ENCODE measurements around the gene PCP4.

The PCP4 gene

GRCh38 chr21:39958731-39959130 lies 91.5 kb downstream of the PCP4 start:
- no peak for TF ChIP-seq POLR2A (IDR thresholded peaks at IDR 0.05; ENCODE audit: low read depth, low read length)
- no peak for TF ChIP-seq POLR2AphosphoS5 (IDR thresholded peaks at IDR 0.05; ENCODE audit: low read depth, low read length)
- TF ChIP-seq TAF1 (IDR thresholded peaks at IDR 0.05; ENCODE audit: borderline replicate concordance, low read depth, low read length) = no peak
- FAIRE-seq (no peak), DNase-seq (ENCODE audit: insufficient read length) (no peak)

- DNase-seq (ENCODE audit: insufficient read length) (no peak), FAIRE-seq (no peak)
- no peak for TF ChIP-seq TAF1 (IDR thresholded peaks at IDR 0.05; ENCODE audit: borderline replicate concordance, low read depth, low read length)
- no peak for TF ChIP-seq POLR2AphosphoS5 (IDR thresholded peaks at IDR 0.05; ENCODE audit: low read depth, low read length)
Measured at GRCh38 chr21:39961251-39961650, 94.0 kb downstream of the PCP4 start.

GRCh38 chr21:39965026-39965425 lies 97.8 kb downstream of the PCP4 start:
- DNase-seq (ENCODE audit: insufficient read length) (no peak), FAIRE-seq (no peak)
- TF ChIP-seq TAF1 (IDR thresholded peaks at IDR 0.05; ENCODE audit: borderline replicate concordance, low read depth, low read length) = no peak
- TF ChIP-seq POLR2AphosphoS5 (IDR thresholded peaks at IDR 0.05; ENCODE audit: low read depth, low read length) = no peak
- no peak for TF ChIP-seq POLR2A (IDR thresholded peaks at IDR 0.05; ENCODE audit: low read depth, low read length)

- no peak for DNase-seq (ENCODE audit: insufficient read length)
- FAIRE-seq = no peak
- TF ChIP-seq POLR2AphosphoS5 (IDR thresholded peaks at IDR 0.05; ENCODE audit: low read depth, low read length) = no peak
- TF ChIP-seq POLR2A (IDR thresholded peaks at IDR 0.05; ENCODE audit: low read depth, low read length) = no peak
- TF ChIP-seq TAF1 (IDR thresholded peaks at IDR 0.05; ENCODE audit: borderline replicate concordance, low read depth, low read length) = no peak
Measured at GRCh38 chr21:39966786-39967185, 99.5 kb downstream of the PCP4 start.

GRCh38 chr21:39968010-39968409 lies 100.8 kb downstream of the PCP4 start:
- TF ChIP-seq POLR2AphosphoS5 (IDR thresholded peaks at IDR 0.05; ENCODE audit: low read depth, low read length) (no peak), TAF1 (IDR thresholded peaks at IDR 0.05; ENCODE audit: borderline replicate concordance, low read depth, low read length) (no peak), POLR2A (IDR thresholded peaks at IDR 0.05; ENCODE audit: low read depth, low read length) (no peak)
- no peak for DNase-seq (ENCODE audit: insufficient read length)
- no peak for FAIRE-seq

- FAIRE-seq = no peak
- no peak for DNase-seq (ENCODE audit: insufficient read length)
- TF ChIP-seq TAF1 (IDR thresholded peaks at IDR 0.05; ENCODE audit: borderline replicate concordance, low read depth, low read length) = no peak
- TF ChIP-seq POLR2A (IDR thresholded peaks at IDR 0.05; ENCODE audit: low read depth, low read length) = no peak
- no peak for TF ChIP-seq POLR2AphosphoS5 (IDR thresholded peaks at IDR 0.05; ENCODE audit: low read depth, low read length)
Measured at GRCh38 chr21:39969691-39970364, 102.6 kb downstream of the PCP4 start.

GRCh38 chr21:39971956-39972355 lies 104.7 kb downstream of the PCP4 start:
- no peak for TF ChIP-seq TAF1 (IDR thresholded peaks at IDR 0.05; ENCODE audit: borderline replicate concordance, low read depth, low read length)
- TF ChIP-seq POLR2AphosphoS5 (IDR thresholded peaks at IDR 0.05; ENCODE audit: low read depth, low read length) = no peak
- no peak for TF ChIP-seq POLR2A (IDR thresholded peaks at IDR 0.05; ENCODE audit: low read depth, low read length)
- FAIRE-seq (no peak), DNase-seq (ENCODE audit: insufficient read length) (no peak)

GRCh38 chr21:39972471-39972870 lies 105.2 kb downstream of the PCP4 start:
- no peak for FAIRE-seq
- TF ChIP-seq POLR2A (IDR thresholded peaks at IDR 0.05; ENCODE audit: low read depth, low read length) (no peak), TAF1 (IDR thresholded peaks at IDR 0.05; ENCODE audit: borderline replicate concordance, low read depth, low read length) (no peak), POLR2AphosphoS5 (IDR thresholded peaks at IDR 0.05; ENCODE audit: low read depth, low read length) (no peak)
- DNase-seq (ENCODE audit: insufficient read length) = no peak

GRCh38 chr21:39972976-39973770 lies 105.9 kb downstream of the PCP4 start:
- FAIRE-seq (no peak), DNase-seq (ENCODE audit: insufficient read length) (no peak)
- TF ChIP-seq POLR2AphosphoS5 (IDR thresholded peaks at IDR 0.05; ENCODE audit: low read depth, low read length) (no peak), POLR2A (IDR thresholded peaks at IDR 0.05; ENCODE audit: low read depth, low read length) (no peak), TAF1 (IDR thresholded peaks at IDR 0.05; ENCODE audit: borderline replicate concordance, low read depth, low read length) (no peak)

GRCh38 chr21:39976800-39977199 lies 109.6 kb downstream of the PCP4 start:
- FAIRE-seq (no peak), DNase-seq (ENCODE audit: insufficient read length) (no peak)
- TF ChIP-seq TAF1 (IDR thresholded peaks at IDR 0.05; ENCODE audit: borderline replicate concordance, low read depth, low read length) (no peak), POLR2AphosphoS5 (IDR thresholded peaks at IDR 0.05; ENCODE audit: low read depth, low read length) (no peak), POLR2A (IDR thresholded peaks at IDR 0.05; ENCODE audit: low read depth, low read length) (no peak)

All from GM12892 (cell line).